Gastroesophageal sphincter (tissue), 3 donors: ENCODE data around the gene LIAS.
"Not testable (repeated sequence)": the region's sequence is repeated elsewhere in the genome, so short reads cannot be mapped to it uniquely, and the experiment has no call there.

Experiments used
- CTCF ChIP-seq, 4 experiments: fragments of 200-600 bp in 2 of 4; fragments of 450-650 bp in 2 of 4; sonication (generic) in 1 of 4; IDR thresholded peaks; one replicate each; pipeline ENCODE4 v1.5.1; 2017 to 2019; ENCODE audit warnings: antibody characterized with exemption in 4 of 4, mild to moderate bottlenecking in 2 of 4, moderate library complexity in 2 of 4
- POLR2A ChIP-seq, 2 donors: fragments of 450-650 bp; IDR thresholded peaks; one replicate each; pipeline ENCODE4 v1.6.1; 2017; ENCODE audit warnings: antibody characterized with exemption in 2 of 2, mild to moderate bottlenecking in 2 of 2, moderate library complexity in 1 of 2
- POLR2AphosphoS5 ChIP-seq: sonication (generic); formaldehyde crosslinking; IDR thresholded peaks from one replicate; pipeline ENCODE4 v1.6.1; 2017; ENCODE audit warnings: antibody characterized with exemption

GRCh38 chr4:39515669-39516401, 57.0 kb downstream of the LIAS start:
- not testable (repeated sequence) for TF ChIP-seq CTCF (IDR thresholded peaks at IDR 0.05); POLR2AphosphoS5; POLR2A (IDR thresholded peaks at IDR 0.05)
